ENCODE measurements around the gene CNTNAP1. TPM values are rescaled to one million over a fixed set of nuclear protein-coding genes. Genes with fewer than 3 reads are reported as not detected.
A peak's percentile ranks its signal among the peaks of the same experiment; 100 is the strongest.
"Not testable (repeated sequence)": the region's sequence is repeated elsewhere in the genome, so short reads cannot be mapped to it uniquely, and the experiment has no call there.

CNTNAP1 gene
- total RNA-seq, 1 experiment from 2014 or later = 4.6 TPM

DNA sequence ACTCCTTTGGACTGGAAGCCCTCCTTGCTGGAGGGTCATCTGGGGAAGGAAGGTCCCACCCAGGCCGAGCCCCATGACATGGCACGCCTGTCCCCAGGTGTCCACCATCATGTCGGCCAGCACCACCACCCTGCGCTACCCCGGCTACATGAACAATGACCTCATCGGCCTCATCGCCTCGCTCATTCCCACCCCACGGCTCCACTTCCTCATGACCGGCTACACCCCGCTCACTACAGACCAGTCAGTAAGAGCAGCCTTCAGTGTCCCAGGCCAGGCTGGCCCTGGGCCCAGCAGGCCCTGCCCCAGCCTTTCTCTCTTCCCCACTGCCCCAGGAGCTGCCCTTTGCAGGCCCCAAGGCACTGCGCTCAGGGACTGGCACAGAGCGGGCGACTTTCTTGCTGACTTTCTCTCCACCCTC lies 16.7 kb upstream of the CNTNAP1 start:
- H3K27ac ChIP-seq (ENCODE audit: low read length) = no peak overlapping the region

DNA sequence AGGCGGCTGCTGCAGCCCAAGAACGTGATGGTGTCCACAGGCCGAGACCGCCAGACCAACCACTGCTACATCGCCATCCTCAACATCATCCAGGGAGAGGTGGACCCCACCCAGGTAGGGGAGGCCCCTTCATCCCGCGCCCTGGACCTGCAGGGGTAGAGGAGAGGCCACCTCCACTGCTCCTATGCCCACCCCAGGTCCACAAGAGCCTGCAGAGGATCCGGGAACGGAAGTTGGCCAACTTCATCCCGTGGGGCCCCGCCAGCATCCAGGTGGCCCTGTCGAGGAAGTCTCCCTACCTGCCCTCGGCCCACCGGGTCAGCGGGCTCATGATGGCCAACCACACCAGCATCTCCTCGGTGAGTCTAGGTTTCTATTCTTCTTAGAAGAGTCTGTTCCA lies 16.2 kb upstream of the CNTNAP1 start:
- H3F3A ChIP-seq (ENCODE audit: low read length, unreplicated experiment); DNase-seq; H3K9me2 ChIP-seq (replicated peaks; ENCODE audit: low read length); H3K79me2 ChIP-seq (ENCODE audit: low read length); H4K20me1 ChIP-seq (ENCODE audit: low read length); H2AFZ ChIP-seq (ENCODE audit: low read length); H3K4me2 ChIP-seq (ENCODE audit: low read length); H3K27me3 ChIP-seq (ENCODE audit: low read length); H3K9me3 ChIP-seq (ENCODE audit: low read length); ATAC-seq; H3K27ac ChIP-seq (ENCODE audit: low read length); H3K9ac ChIP-seq (ENCODE audit: low read length); CTCF ChIA-PET; H3K36me3 ChIP-seq (ENCODE audit: low read depth, low read length); BruUV-seq (replicated peaks); intact Hi-C loops (cut with micrococcal nuclease); H3K4me3 ChIP-seq (ENCODE audit: low read length): not testable (repeated sequence)
- POLR2A ChIA-PET (ENCODE audit: unreplicated experiment) = interaction anchor here (0.6 kb wide), 1 partner anchor 13 kb away, joined by 3 read pairs; no protein-coding TSS in a partner anchor
- H3K4me1 ChIP-seq (ENCODE audit: insufficient read depth, low read length) = peaks cover 19% of the 10 kb centered on the region

More for the DNA sequence above, 16.7 kb upstream of the CNTNAP1 start:
- no TSS peak for BruUV-seq (replicated peaks)
- Histone ChIP-seq H3K9me2 (replicated peaks; ENCODE audit: low read length) (no peaks in the 10 kb centered on the region), H3K36me3 (ENCODE audit: low read depth, low read length) (no peaks in the 10 kb centered on the region), H3F3A (ENCODE audit: low read length, unreplicated experiment) (no peaks in the 10 kb centered on the region), H2AFZ (ENCODE audit: low read length) (no peak overlapping the region), H3K4me1 (ENCODE audit: insufficient read depth, low read length) (peaks cover 23% of the 10 kb centered on the region), H3K4me2 (ENCODE audit: low read length) (no peak overlapping the region), H3K79me2 (ENCODE audit: low read length) (no peaks in the 10 kb centered on the region), H3K9me3 (ENCODE audit: low read length) (no peaks in the 10 kb centered on the region), H3K4me3 (ENCODE audit: low read length) (no peak overlapping the region), H3K9ac (ENCODE audit: low read length) (no peak overlapping the region), H3K27me3 (ENCODE audit: low read length) (no peaks in the 10 kb centered on the region), H4K20me1 (ENCODE audit: low read length) (no peaks in the 10 kb centered on the region)
- intact Hi-C loops (cut with micrococcal nuclease) = no loop called here
- POLR2A ChIA-PET (ENCODE audit: unreplicated experiment) = no interaction called here
- DNase-seq (no peak), ATAC-seq (no peak)
- no peak for TF ChIP-seq EZH2 (IDR thresholded peaks at IDR 0.05; ENCODE audit: low read length, unreplicated experiment)
- TF ChIP-seq, protein P1, sequence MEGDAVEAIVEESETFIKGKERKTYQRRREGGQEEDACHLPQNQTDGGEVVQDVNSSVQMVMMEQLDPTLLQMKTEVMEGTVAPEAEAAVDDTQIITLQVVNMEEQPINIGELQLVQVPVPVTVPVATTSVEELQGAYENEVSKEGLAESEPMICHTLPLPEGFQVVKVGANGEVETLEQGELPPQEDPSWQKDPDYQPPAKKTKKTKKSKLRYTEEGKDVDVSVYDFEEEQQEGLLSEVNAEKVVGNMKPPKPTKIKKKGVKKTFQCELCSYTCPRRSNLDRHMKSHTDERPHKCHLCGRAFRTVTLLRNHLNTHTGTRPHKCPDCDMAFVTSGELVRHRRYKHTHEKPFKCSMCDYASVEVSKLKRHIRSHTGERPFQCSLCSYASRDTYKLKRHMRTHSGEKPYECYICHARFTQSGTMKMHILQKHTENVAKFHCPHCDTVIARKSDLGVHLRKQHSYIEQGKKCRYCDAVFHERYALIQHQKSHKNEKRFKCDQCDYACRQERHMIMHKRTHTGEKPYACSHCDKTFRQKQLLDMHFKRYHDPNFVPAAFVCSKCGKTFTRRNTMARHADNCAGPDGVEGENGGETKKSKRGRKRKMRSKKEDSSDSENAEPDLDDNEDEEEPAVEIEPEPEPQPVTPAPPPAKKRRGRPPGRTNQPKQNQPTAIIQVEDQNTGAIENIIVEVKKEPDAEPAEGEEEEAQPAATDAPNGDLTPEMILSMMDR (conservative IDR thresholded peaks at IDR 0.05; ENCODE audit: low read depth, low read length) = no peak
- no peak for TF ChIP-seq EZH2phosphoT487 (IDR thresholded peaks at IDR 0.05; ENCODE audit: borderline replicate concordance, low read length)
- CTCF ChIA-PET = no interaction called here

DNA sequence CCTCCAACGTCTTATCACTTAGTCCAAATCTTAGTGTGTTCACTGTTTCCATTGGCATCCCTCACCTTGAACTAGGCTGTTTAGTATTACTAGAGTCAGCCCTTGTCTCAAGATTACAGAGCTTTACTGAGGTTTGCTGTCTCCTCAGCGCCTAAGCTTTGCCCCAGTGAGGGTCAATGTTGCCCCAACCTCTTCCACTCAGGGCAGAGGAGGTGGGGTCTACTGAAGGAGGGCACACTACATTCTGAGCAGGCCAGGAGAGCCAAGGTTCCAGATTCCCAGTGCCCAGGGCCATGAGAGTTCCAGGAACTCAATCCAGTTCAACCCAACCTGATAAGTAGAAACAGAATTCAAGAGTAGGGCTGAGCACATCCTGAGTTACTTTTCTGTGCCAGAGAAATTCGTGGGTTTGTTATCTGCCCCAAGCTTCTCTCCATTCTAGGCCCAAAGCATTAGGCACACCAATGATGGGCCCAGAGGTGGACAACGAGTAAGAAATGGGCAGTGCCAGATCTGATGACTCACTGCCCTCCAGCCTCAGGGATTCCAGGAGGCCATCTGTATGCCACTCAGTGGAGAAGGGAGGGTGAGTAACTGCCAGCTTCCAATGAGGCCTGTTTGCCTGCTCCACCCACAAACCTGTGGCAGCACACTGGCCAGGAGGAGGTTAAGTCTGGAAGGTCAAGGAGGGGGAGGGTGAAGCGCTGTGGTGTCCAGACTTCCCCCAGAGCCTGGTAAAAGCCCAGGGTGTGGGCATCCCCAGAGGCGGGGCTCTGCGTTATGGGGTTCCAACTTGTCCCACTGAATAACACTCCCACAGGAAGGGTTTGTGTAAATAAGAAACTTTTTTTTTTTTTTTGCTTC lies 15.0 kb upstream of the CNTNAP1 start:
- ChIA-PET CTCF (no interaction called here), POLR2A (ENCODE audit: unreplicated experiment) (interaction anchor here (0.6 kb wide), 1 partner anchor 12 kb away, joined by 3 read pairs; no protein-coding TSS in a partner anchor)
- DNase-seq = peak; percentile 90
- no peak overlapping the region for H3K4me3 ChIP-seq (ENCODE audit: low read length)
- no peak overlapping the region for H3K9ac ChIP-seq (ENCODE audit: low read length)
- H3K4me1 ChIP-seq (ENCODE audit: insufficient read depth, low read length) = peaks cover 17% of the 10 kb centered on the region
- peak overlapping the region; percentile 57 for H3K27ac ChIP-seq (ENCODE audit: low read length)
- H3K4me2 ChIP-seq (ENCODE audit: low read length) = peak overlapping the region; percentile 46
- no peaks in the 10 kb centered on the region for H3K27me3 ChIP-seq (ENCODE audit: low read length)
- H3K79me2 ChIP-seq (ENCODE audit: low read length) = no peaks in the 10 kb centered on the region
- H4K20me1 ChIP-seq (ENCODE audit: low read length) = no peaks in the 10 kb centered on the region
- intact Hi-C loops (cut with micrococcal nuclease) = no loop called here
- no peak overlapping the region for H2AFZ ChIP-seq (ENCODE audit: low read length)
- peak; percentile 96 for ATAC-seq
- BruUV-seq (replicated peaks) = no TSS peak
- no peaks in the 10 kb centered on the region for H3K9me3 ChIP-seq (ENCODE audit: low read length)
- no peaks in the 10 kb centered on the region for H3F3A ChIP-seq (ENCODE audit: low read length, unreplicated experiment)
- no peaks in the 10 kb centered on the region for H3K9me2 ChIP-seq (replicated peaks; ENCODE audit: low read length)
- no peaks in the 10 kb centered on the region for H3K36me3 ChIP-seq (ENCODE audit: low read depth, low read length)
- TF ChIP-seq EZH2 (IDR thresholded peaks at IDR 0.05; ENCODE audit: low read length, unreplicated experiment) = no peak
- no peak for TF ChIP-seq EZH2phosphoT487 (IDR thresholded peaks at IDR 0.05; ENCODE audit: borderline replicate concordance, low read length)
- TF ChIP-seq, protein P1 (conservative IDR thresholded peaks at IDR 0.05; ENCODE audit: low read depth, low read length) = no peak

Data from PC-3 (cell line).